Measurements from ENCODE around the gene TUBB. TPM values are rescaled to one million over a fixed set of nuclear protein-coding genes. Genes with fewer than 3 reads are reported as not detected.

TUBB gene
- total and polyA plus RNA-seq, 9 of the 15 experiments (the other 6 are each of a cell fraction or from before 2014, with no cell fraction given) = 971 to 2,870 (median 1,478) TPM

- no peak for TF ChIP-seq HOMEZ (CRISPR knock-in tag; IDR thresholded peaks at IDR 0.05)
- TF ChIP-seq, protein P1, sequence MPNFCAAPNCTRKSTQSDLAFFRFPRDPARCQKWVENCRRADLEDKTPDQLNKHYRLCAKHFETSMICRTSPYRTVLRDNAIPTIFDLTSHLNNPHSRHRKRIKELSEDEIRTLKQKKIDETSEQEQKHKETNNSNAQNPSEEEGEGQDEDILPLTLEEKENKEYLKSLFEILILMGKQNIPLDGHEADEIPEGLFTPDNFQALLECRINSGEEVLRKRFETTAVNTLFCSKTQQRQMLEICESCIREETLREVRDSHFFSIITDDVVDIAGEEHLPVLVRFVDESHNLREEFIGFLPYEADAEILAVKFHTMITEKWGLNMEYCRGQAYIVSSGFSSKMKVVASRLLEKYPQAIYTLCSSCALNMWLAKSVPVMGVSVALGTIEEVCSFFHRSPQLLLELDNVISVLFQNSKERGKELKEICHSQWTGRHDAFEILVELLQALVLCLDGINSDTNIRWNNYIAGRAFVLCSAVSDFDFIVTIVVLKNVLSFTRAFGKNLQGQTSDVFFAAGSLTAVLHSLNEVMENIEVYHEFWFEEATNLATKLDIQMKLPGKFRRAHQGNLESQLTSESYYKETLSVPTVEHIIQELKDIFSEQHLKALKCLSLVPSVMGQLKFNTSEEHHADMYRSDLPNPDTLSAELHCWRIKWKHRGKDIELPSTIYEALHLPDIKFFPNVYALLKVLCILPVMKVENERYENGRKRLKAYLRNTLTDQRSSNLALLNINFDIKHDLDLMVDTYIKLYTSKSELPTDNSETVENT (CRISPR knock-in tag; IDR thresholded peaks at IDR 0.05) = peak; percentile 99
- TF ChIP-seq, protein P2, sequence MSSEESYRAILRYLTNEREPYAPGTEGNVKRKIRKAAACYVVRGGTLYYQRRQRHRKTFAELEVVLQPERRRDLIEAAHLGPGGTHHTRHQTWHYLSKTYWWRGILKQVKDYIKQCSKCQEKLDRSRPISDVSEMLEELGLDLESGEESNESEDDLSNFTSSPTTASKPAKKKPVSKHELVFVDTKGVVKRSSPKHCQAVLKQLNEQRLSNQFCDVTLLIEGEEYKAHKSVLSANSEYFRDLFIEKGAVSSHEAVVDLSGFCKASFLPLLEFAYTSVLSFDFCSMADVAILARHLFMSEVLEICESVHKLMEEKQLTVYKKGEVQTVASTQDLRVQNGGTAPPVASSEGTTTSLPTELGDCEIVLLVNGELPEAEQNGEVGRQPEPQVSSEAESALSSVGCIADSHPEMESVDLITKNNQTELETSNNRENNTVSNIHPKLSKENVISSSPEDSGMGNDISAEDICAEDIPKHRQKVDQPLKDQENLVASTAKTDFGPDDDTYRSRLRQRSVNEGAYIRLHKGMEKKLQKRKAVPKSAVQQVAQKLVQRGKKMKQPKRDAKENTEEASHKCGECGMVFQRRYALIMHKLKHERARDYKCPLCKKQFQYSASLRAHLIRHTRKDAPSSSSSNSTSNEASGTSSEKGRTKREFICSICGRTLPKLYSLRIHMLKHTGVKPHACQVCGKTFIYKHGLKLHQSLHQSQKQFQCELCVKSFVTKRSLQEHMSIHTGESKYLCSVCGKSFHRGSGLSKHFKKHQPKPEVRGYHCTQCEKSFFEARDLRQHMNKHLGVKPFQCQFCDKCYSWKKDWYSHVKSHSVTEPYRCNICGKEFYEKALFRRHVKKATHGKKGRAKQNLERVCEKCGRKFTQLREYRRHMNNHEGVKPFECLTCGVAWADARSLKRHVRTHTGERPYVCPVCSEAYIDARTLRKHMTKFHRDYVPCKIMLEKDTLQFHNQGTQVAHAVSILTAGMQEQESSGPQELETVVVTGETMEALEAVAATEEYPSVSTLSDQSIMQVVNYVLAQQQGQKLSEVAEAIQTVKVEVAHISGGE (CRISPR knock-in tag; IDR thresholded peaks at IDR 0.05) = peak in 1 of 3 experiments; percentile 57; a peak in 1 of 6 replicates
- no peak for TF ChIP-seq FUS (optimal IDR thresholded peaks at IDR 0.05; ENCODE audit: low read depth, low read length)
- no peak for TF ChIP-seq U2AF1 (optimal IDR thresholded peaks at IDR 0.05; ENCODE audit: low read depth, low read length)
- TF ChIP-seq ZNF41 (CRISPR knock-in tag; conservative IDR thresholded peaks at IDR 0.05) = no peak
- peak; percentile 89; the same call in 1 of the 2 replicates for TF ChIP-seq ZNF511 (CRISPR knock-in tag; IDR thresholded peaks at IDR 0.05)
- peak; percentile 87 to 96 for TF ChIP-seq TRIM24 (IDR thresholded peaks at IDR 0.05)
- TF ChIP-seq FOXA3 (CRISPR knock-in tag; conservative IDR thresholded peaks at IDR 0.05 in 1 of 2, IDR thresholded peaks at IDR 0.05 in 1 of 2) = 0 out of 4 replicates have a peak, but pooled peaks of 1 of the 2 experiments have one; percentile 30
- TF ChIP-seq, protein P3, sequence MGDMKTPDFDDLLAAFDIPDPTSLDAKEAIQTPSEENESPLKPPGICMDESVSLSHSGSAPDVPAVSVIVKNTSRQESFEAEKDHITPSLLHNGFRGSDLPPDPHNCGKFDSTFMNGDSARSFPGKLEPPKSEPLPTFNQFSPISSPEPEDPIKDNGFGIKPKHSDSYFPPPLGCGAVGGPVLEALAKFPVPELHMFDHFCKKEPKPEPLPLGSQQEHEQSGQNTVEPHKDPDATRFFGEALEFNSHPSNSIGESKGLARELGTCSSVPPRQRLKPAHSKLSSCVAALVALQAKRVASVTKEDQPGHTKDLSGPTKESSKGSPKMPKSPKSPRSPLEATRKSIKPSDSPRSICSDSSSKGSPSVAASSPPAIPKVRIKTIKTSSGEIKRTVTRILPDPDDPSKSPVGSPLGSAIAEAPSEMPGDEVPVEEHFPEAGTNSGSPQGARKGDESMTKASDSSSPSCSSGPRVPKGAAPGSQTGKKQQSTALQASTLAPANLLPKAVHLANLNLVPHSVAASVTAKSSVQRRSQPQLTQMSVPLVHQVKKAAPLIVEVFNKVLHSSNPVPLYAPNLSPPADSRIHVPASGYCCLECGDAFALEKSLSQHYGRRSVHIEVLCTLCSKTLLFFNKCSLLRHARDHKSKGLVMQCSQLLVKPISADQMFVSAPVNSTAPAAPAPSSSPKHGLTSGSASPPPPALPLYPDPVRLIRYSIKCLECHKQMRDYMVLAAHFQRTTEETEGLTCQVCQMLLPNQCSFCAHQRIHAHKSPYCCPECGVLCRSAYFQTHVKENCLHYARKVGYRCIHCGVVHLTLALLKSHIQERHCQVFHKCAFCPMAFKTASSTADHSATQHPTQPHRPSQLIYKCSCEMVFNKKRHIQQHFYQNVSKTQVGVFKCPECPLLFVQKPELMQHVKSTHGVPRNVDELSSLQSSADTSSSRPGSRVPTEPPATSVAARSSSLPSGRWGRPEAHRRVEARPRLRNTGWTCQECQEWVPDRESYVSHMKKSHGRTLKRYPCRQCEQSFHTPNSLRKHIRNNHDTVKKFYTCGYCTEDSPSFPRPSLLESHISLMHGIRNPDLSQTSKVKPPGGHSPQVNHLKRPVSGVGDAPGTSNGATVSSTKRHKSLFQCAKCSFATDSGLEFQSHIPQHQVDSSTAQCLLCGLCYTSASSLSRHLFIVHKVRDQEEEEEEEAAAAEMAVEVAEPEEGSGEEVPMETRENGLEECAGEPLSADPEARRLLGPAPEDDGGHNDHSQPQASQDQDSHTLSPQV (IDR thresholded peaks at IDR 0.05) = no peak; the same call in none of the 2 replicates
- TF ChIP-seq MCM2 (IDR thresholded peaks at IDR 0.05; ENCODE audit: low read depth) = no peak
- peak; percentile 80 for TF ChIP-seq L3MBTL2 (IDR thresholded peaks at IDR 0.05)
- TF ChIP-seq YBX1 (IDR thresholded peaks at IDR 0.05) = no peak
These were observed 2.9 kb upstream of the TUBB start, which contains the start of gene MDC1 (continued) for GRCh38 chr6:30717129-30717844.

All from K562 (cell line).